HG02885 (cell line): ENCODE measurements around the gene RNF150.

Experiments used
- ATAC-seq: cut with Tn5 transposase; IDR thresholded peaks from one replicate; pipeline ENCODE4 v1.9.1; 2021; ENCODE audit warnings: mild to moderate bottlenecking; ENCODE audit not compliant: unreplicated experiment, poor library complexity

Gene RNF150

GRCh38 chr4:140875746-140876452 is 257.4 kb downstream of the RNF150 start:
- ATAC-seq, result no peak

DNA sequence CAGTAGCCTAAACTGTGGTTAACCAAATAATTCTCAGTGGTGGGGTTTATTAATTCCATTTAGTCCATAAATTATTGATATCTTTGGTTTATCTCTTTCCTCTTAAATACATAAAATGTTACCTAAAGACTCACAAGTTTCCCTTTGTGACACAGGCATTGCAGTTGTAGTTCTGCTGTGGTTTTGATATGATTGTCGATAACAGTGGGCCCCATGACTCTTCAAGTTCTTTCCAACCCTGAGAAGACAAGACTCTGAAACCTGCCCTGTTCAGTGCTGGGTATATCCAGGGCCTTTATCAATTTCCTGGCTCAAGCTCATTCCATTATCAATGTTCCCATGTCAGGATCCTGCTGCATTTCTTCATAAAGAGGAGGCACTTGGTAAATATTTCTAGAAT is 259.2 kb downstream of the RNF150 start:
- ATAC-seq, result no peak

GRCh38 chr4:140871368-140871767 is 261.9 kb downstream of the RNF150 start:
- no peak for ATAC-seq

- ATAC-seq, result no peak
Observed at GRCh38 chr4:140870427-140870826, 262.8 kb downstream of the RNF150 start.

DNA sequence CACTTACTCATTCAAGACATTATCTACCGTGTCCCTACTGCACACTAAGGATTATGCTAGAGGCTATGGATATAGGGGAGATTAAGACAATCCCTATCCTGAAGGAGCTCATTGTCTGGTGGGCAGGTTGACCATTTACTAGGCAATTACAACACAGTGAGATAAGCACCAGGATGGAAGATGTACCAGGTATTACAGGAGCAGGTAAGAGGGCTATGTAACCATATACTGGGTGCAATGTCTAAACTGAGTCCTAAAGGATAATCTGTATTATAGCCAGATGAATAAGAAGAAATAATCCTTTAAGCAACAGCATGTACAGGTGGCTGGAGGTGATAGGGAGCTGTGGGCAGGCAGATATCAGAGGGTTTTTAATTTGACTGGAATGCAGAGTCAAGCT is 263.8 kb downstream of the RNF150 start:
- ATAC-seq, result no peak

GRCh38 chr4:140867356-140867755 is 265.9 kb downstream of the RNF150 start:
- no peak for ATAC-seq

DNA sequence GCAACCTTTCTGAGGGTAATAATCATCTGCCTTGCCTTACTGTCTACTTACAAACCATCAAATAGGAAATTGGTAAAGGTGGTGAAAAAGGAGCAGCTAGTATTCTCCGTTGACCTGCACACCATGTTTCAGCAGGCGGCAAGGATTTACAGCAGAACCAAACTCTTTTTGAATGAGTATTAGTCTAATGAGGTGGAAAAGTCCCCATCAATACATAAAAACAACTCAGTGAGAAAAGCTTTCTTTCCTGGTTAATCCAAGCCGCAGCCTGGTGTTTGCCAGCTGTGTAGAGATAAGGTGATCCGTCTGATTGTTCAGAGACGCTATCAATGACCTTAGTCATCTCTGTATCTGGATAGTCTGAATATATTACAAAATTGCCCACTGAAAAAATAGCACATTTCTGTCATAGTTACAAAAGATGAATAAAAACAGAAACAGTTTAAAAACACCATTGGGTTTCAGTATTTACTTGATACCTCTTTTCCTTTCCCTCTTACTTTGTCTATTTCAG is 266.7 kb downstream of the RNF150 start:
- no peak for ATAC-seq

DNA sequence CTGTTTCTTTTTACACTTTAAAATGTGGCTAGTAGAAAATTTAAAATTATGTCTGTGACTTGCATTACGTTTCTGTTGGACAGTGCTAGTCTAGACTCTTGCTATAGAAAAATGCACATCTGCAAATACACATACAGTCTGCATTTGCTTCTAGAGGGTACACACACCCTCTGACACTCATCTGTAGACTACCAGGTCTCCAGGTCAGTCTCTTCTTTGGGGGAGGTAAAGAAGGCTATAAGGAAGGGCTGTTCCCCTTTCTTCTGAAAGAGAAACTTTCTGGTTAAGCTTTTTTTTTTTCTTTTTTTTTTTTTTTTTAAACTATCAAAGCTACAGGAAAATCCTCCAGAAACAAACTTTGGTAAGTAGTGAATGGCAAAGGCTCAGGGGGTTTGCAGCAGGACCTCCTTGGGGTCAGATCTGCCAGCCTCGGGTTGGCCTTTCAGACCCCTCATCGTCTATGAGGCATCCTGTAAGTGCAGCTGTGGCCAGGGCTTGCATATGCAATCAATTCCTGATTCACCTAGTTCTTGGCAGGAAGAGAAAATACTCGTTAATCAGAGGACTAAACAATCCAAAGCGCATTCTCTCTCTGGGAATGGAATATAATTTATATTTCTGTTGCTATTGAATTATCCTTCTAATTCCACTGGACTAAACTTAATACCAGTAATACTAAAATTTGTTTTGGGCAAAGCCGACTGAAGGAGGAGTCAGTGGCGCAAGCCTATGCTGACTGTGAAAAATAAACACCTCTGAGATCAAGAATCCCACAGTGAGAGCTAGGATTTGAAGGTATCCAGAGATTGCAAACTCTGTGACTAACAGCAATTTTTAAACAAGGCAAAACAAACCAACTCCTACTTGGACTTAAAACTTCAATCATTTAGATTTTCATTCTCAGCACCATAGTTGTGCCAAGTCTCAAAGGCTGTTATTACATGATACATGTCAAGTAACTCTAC is 267.7 kb downstream of the RNF150 start:
- no peak for ATAC-seq

- ATAC-seq, result no peak
Observed at GRCh38 chr4:140863197-140863596, 270.1 kb downstream of the RNF150 start.

DNA sequence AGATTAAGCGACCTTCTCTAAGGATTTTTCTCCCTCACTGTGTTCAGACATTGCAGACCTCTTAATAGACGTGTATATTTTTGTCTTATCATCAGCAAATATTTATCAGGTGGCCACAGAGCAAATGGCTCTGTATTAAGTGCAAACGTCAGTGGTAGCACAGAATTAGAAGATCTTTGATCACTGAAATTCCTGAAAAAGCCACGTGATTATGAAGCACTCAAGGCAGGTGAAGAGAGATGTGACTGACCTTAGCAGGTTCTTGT is 271.2 kb downstream of the RNF150 start:
- no peak for ATAC-seq

- ATAC-seq, result peak; percentile 76
Observed at GRCh38 chr4:140861359-140862176, 271.7 kb downstream of the RNF150 start.

- ATAC-seq, result no peak
Observed at GRCh38 chr4:140858897-140859296, 274.4 kb downstream of the RNF150 start.

GRCh38 chr4:140857111-140857510 is 276.2 kb downstream of the RNF150 start:
- ATAC-seq, result no peak

DNA sequence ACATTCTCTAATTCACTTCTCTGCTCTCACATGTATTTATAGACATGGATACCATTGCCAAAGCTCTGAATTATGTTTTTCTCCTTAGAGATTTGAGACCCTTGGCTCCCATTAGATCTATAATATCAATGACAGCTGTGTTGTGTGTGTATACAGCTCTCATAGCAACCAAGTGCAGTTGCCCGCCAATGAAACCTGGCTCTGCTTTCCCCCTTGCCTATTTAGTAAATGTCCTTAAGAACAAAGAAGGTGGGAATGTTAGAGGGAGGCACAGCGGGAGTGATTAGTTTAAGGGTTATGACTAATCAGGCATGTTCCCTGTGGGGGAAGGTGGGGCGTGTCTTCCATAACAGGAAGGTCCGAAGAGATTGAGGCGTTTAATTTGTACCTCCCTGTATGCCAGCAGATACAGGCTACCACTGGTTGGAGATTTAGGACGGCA is 276.6 kb downstream of the RNF150 start:
- no peak for ATAC-seq

DNA sequence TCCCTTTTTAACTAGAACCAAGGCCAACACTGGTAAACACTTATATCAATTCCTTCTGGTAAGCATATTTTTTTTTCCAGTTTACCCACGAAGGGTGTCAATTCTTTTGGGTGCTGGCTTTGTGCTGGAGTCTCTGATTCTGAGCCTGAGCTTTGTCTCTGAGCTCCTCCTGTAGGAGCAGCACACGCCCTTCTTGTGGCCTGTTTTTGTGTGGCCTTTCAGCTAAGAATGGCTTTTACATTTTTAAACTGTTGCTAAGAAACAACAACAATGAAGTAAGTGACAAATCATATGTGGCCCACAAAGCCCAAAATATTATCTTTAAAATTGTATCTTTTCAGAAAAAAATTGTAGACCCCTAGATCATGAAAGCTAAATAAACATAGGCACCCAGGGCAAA is 279.1 kb downstream of the RNF150 start:
- no peak for ATAC-seq

DNA sequence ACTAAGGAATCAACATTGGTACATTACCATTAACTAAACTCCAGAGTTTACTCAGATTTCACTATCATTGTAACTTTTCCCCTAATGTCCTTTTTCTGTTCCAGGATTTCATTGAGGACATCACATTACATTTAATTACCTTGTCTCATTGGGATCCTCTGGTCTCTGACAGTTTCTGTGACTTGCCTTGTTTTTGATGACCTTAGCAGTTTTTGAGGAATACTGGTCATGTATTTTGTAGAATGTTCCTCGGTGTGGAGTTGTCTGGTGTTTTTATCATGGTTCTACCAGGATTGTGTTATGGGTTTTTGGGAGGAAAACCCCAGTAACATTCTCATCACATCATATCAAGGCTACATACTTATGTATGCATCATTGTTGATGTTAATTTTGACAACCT is 281.5 kb downstream of the RNF150 start:
- ATAC-seq, result no peak

DNA sequence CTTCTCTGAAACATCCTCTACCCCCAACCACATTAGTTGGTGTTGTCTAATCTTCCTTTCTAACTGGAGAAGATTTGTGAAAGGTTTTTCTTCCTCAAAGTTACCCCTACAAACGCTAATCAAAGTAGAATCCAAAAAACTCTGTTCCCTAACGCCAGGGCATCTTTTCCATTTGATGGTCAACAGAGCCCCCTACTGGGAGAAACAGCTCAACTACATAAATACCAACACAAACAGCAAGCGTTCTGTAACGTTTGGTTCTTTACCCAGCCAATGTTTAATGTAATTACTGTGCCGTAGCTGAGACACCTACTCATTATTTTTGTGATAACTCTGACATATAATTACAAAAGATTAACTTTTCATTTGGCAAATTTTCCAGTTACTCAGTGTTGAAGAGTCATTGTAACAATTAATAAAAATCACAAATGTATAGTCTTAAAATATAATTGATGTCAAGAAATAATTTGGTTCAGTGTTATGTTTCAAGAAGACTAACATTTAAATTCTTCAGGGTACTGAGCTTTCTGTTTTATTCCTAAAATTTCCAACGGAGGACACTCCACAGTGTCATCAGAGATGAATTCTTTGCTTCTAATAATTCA is 282.1 kb downstream of the RNF150 start:
- ATAC-seq, result peak; percentile 90

DNA sequence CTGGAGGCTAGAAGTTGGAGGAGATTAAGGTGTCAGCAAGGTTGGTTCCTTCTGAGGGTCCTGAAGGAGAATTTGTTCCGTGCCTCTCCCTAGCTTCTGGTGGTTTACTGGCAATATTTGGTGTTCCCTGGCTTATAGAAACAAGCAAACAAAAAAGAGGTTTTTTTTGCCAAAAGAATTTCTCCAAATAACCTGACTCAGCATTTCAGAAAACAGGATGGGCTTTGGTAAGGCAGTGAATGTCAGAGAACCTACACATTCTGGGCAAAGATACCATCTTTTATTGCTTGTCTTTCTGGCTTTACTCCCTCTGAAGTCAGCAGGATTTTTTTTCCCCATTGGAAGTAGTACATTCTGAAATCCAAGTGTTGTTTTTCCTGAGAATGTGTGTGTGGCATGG is 283.7 kb downstream of the RNF150 start:
- ATAC-seq, result no peak

- ATAC-seq, result no peak
Observed at GRCh38 chr4:140846736-140847135, 286.5 kb downstream of the RNF150 start.

GRCh38 chr4:140844061-140844460 is 289.2 kb downstream of the RNF150 start:
- ATAC-seq, result no peak
